Measurements from ENCODE around the gene DIP2A.
A peak's percentile ranks its signal among the peaks of the same experiment; 100 is the strongest.
"Not testable (repeated sequence)": the region's sequence is repeated elsewhere in the genome, so short reads cannot be mapped to it uniquely, and the experiment has no call there.

Gene DIP2A

DNA sequence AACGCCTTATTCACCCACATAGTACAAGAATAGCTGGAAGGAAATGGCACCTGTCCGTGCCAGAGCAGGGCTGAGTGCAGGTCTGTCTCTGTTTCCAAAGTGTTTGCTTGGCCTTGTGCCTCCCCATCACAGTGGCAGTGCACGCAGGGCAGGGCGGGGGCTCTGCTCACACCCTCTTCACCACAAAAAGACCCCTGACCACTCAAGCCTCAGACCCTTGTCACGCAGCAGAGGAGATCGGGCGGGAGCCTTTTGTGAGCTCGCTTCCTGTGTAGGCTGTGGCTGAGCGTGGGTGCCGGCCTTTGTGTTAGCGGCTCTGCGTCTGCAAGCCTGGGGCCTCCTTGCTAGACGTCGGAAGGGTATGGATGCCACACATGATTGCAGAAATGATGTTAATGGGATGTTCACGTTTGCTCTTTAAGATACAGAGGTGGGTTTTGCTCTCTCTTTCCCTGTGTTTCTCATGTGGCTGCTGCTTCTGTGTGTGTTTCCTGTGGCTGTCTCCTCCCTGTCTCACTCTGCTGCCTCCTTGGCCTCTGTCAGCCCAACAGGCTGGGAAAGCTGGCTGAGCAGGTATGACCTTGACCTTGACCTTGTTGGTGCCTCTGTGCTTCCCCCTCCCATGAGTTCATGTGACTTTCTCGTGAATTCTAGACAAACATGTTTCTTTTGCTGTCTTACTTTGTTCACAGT, 100.7 kb downstream of the DIP2A start:
- peak; percentile 51 to 64 for DNase-seq

- DNase-seq, result no peak
Measured at GRCh38 chr21:46560568-46561444, 102.1 kb downstream of the DIP2A start.

DNA sequence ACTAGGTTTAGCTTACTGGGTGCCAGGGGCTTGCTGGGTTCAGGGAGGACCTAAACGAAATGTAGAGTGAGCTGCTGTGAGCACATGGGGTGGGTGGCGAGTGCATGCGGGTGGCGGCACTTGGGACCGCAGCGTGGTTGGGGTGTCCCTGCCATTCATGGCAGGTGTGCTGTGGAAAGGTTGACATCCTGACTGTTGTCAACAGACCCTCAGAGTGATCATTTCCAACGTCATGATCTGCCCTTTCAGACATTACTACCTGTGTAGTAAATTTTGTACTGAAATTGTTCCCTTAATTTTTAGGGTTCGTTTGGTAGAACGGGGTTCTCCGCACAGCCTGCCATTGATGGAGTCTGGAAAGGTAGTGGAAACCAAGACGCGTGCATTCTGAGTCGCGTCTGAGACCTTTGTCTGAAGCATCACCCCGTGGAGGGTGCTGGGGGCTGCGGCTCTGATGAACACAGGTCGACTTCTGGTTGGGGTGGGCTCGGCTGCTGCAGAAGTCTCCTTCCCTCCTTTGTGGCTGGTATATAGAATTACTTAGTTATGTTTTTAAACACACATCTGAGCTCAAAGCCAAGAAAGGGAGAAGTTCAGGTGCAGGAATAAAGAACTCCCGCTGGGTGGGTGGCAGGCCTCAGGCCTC, 102.9 kb downstream of the DIP2A start:
- no peak for DNase-seq

DNA sequence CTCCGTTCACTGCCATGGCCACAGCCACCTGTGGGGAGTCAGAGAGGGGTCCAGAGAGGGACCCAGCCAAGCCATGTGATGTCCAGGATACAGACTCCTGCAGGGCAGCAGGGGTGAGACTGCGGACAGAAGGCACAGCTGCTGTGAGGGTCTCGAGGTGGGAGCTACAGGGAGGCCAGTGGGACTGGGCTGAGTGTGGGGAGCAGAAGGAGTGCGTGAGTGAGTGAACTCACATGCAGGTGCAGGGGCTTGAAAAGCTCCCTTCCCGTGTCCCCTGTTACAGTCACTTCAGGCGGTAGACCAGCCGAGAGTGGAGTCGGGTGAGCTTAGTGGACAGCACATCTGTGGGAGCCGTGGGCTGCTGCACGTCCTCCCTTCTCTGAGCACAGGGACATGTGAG, 103.8 kb downstream of the DIP2A start:
- DNase-seq, result no peak

GRCh38 chr21:46562964-46563607, 104.4 kb downstream of the DIP2A start:
- no peak for DNase-seq

DNA sequence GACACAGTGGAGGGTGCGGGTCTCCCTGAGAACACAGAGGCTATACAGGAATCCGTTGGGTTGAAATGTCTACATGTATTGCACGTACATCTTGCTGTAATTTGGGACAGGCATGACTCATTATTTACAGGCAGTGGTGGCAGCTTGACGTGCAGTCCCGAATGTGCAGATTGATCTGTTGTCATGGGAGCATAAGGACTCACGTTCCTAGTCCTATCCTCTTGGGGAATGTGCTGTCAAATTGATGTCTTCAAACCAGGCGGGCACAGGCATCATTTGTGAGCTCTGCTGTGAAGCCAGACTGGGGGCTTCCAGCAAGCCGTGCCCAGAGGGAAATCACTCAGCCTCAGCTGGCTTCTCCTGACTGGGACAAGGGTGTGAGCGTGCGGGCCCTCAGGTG, 105.7 kb downstream of the DIP2A start:
- no peak for DNase-seq

DNA sequence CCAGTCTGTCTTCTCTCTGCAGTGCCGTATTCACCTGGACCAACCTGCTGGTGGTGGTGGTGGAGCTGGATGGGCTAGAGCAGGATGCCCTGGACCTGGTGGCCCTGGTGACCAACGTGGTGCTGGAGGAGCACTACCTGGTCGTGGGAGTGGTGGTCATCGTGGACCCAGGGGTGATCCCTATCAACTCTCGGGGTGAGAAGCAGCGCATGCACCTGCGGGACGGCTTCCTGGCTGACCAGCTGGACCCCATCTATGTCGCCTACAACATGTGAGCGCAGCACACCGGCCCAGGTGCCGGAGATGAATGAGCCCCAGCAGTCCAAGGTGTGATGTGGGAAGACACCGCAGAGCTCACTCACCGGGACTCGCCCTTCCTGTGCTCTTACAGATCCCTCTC, 108.7 kb downstream of the DIP2A start:
- no peak for DNase-seq

GRCh38 chr21:46568562-46568961, 109.9 kb downstream of the DIP2A start:
- DNase-seq, result no peak

- no peak for DNase-seq
Measured at GRCh38 chr21:46569081-46569480, 110.4 kb downstream of the DIP2A start.

DNA sequence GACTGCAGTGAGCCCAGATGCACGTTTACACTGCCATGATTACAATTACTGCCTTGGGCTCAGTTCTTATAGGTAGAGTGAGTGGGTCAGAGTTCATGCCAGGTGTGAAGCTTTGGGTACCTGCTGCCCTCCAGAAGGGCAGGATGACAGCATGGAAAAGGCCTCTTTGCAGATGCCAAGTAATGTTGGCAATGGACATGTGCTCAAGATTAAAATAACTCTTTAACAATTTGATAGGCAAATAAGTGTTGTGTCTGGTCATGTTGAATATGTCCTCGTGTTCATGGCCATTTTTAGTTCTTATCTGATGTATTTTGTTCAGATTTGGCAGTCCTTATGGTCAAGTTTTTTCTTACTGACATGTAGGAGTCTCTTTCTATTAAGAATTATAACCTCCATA, 111.4 kb downstream of the DIP2A start:
- DNase-seq, result no peak

DNA sequence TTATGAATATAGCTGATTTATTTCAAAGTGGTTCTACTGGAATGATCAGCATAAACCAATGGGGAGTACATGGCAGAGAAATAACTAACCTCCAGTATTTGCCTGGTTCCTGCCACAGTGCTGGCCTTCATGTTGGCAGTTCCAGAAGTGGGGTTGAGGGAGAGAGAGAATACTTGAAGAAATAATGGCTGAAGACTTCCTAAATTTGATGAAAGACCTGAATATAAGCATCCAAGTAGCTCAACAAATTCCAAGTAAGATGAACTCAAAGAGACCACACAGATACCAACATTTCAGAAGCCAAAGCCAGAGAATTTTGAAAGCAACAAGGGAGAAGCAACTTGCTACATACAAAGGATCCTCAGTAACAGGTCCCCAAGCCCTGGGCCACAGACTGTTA, 111.9 kb downstream of the DIP2A start:
- DNase-seq, result no peak

DNA sequence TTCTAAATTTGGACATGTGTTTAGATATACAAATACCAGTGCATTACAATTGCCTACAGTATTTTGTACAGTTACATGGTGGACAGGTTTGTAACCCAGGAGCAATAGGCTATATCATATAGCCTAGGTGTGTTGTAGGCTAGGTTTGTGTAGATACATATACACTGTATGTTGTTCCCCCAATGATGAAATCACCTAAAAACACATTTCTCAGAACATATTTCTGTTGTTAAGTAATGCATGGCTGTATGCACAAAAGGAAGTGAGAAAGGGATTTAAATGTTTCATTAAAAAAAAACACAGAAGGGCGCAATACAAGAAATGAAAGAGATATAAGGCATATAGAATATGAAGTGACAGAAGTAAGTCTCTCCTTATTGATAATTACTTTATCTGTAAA, 114.2 kb downstream of the DIP2A start:
- no peak for DNase-seq

DNA sequence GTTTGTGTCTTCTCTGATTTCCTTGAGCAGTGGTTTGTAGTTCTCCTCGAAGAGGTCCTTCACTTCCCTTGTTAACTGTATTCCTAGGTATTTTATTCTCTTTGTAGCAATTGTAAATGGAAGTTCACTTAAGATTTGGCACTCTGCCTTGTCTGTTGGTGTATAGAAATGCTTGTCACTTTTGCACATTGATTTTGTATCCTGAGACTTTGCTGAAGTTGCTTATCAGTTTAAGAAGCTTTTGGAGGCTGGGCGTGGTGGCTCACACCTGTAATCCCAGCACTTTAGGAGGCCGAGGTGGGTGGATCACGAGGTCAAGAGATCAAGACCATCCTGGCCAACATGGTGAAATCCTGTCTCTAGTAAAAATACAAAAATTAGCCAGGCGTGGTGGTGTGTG, 119.1 kb downstream of the DIP2A start:
- not testable (repeated sequence) for DNase-seq

- DNase-seq, result not testable (repeated sequence)
Measured at GRCh38 chr21:46579394-46579793, 120.7 kb downstream of the DIP2A start.

- DNase-seq, result no peak
Measured at GRCh38 chr21:46581780-46582307, 123.2 kb downstream of the DIP2A start.

- no peak for DNase-seq
Measured at GRCh38 chr21:46585191-46585953, 126.7 kb downstream of the DIP2A start.

DNA sequence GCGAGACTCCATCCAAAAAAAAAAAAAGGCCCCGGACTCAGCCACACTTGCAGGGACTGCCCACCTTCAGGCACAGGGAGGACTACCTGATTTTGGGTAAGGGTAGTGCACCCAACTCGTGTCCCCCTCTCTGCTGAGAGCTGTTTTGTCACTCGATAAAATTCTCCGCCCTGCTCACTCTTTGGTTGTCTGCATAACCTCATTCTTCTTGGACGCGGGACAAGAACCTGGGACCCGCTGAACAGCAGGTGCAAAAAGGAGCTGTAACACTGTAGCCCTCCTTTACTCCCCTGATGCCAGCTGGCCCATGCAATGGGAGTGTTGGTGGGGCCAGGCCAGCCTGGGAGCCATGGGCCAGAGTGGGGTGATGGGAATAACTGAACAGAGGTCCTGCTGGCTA, 135.6 kb downstream of the DIP2A start:
- DNase-seq, result no peak

DNA sequence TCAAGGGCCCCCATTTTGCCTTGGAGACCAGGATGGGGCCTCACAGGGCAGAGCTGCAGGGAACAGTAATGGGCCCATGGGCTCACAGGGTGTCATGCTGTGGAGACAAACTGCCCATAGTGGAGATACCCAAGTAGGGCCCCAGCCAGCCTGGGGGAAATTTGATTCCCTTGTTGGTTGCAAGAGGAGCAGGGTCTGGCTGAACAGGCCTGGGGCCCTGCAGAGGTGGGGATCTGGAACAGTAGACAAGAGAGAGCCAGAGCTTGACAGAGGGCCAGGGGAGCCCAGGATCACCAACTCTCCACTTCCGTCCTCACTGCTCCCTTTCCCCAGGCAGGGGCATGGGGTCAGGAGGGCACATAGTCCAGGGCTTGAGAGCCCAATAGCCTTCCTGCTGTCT, 137.5 kb downstream of the DIP2A start:
- DNase-seq, result no peak

DNA sequence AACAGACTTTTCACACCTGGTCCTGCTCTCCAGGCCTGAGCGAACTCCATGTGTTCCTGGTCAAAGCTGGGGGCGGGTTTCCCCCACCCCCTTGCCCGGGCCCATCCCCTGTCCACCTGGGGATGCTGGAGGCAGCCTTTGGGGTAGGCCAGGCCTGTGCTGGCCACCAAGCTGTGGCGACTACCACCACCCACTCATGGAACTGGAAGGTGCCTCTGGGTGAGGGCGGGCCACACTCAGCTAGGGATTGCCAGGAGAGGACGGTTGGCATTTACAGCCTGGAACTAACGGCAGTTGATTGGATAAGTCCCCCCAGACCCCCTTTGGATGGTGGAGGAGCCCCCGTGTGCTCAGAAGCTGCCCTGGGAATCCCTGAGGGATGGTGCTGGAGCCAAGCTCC, 138.3 kb downstream of the DIP2A start:
- DNase-seq, result no peak

DNA sequence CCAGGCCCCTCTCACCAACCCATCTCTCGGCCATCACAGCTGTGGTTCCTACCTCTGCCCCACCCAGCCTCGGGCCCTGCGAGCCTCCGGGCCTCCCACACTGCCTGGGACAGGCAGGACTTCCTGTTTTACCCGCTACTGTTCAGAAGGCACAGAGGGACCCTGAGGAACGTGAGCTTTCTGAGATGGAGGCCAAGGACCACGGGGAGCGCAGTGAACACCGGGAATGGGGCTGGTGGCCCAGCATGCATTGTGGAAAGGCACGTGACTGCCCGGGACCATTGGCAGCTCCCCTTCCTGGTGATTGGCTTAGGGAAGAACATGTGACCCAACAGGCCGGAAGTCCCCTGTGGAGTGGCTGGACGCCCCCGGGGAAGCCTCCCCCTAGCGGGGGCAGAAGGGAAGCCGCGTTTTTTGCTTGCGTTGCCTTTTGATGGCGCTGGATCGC, 139.2 kb downstream of the DIP2A start:
- no peak for DNase-seq

DNA sequence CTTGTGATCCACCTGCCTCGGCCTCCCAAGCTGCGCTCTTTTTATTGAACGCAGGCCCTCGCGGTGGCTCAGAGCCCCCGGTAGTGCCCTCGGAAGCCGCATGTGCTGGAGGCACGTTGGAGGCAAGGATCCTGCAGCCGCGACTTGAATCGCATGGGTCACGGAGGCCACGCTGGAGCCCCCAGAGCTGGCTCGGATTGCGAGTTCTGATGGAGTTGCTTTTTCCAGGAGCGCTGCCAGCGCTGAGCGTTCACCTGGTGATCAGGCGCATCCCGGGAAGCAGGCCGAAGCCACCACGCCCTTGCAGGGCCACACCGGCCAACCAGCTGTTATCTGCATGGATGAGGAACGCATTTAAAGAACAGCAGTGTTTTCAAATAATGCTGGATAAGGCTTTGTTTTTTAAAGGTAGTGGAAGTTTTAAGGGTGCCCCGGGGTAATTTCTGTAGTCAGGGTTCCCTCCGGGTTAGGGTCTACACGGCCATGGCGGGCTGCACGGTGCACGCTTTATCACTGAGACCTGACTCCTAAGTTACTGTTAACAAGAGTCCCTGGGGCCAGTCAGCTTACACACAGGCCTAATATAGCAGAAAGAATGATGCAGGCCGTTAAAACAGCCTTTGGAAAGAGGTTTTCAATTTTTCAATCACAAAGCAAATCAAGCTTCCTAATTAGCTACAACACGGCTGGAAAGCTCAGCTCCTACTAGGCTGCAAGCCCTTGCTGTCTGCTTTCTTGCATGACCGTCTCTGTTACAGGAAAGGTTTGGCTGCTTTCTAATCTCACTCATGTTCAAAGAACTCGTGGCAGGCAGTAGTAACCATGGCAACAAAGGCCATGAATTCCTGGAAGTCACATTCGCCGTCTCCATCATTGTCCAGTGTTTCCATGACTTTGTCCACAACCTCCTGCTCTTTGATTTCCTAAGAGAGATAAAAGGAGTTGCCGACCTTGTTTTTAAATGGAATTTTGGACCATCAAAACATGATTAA, 140.2 kb downstream of the DIP2A start:
- DNase-seq, result no peak

Measured in activated CD4-positive, alpha-beta T cell treated with anti-CD3 and anti-CD28 coated beads for 4 hours (primary cell).